PC-9 (cell line): Measurements from ENCODE around the gene NAP1L4.
"Not testable (repeated sequence)": the region's sequence is repeated elsewhere in the genome, so short reads cannot be mapped to it uniquely, and the experiment has no call there.

Source experiments
- CTCF ChIP-seq: fragments of 200-600 bp; sonication (generic); conservative IDR thresholded peaks from 2 replicates; pipeline ENCODE4 v1.6.1; 2017; ENCODE audit warnings: mixed run types, antibody characterized with exemption, mild to moderate bottlenecking, moderate library complexity
- EZH2 ChIP-seq: fragments of 200-600 bp; sonication (generic); IDR thresholded peaks from 2 replicates; pipeline ENCODE4 v1.8.0; 2017; ENCODE audit warnings: antibody characterized with exemption, low read depth

- not testable (repeated sequence) for TF ChIP-seq CTCF, EZH2
Measured at GRCh38 chr11:2937641-2938457, 54.3 kb downstream of the NAP1L4 start.
